ENCODE data around the gene TAPBPL.
A peak's percentile ranks its signal among the peaks of the same experiment; 100 is the strongest.

The TAPBPL gene

GRCh38 chr12:6435961-6436715, 15.7 kb upstream of the TAPBPL start:
- no peak for DNase-seq (ENCODE audit: low read depth in 2 of 2)

- DNase-seq (ENCODE audit: low read depth in 2 of 2) = no peak
Measured at GRCh38 chr12:6437586-6437985, 14.3 kb upstream of the TAPBPL start.

GRCh38 chr12:6438345-6438744, 13.5 kb upstream of the TAPBPL start:
- DNase-seq (ENCODE audit: low read depth in 2 of 2) = no peak

- no peak for DNase-seq (ENCODE audit: low read depth in 2 of 2)
Measured at GRCh38 chr12:6440391-6440790, 11.5 kb upstream of the TAPBPL start.

- DNase-seq (ENCODE audit: low read depth in 2 of 2) = no peak
Measured at GRCh38 chr12:6442836-6443235, 9.0 kb upstream of the TAPBPL start.

- DNase-seq (ENCODE audit: low read depth in 2 of 2) = no peak
Measured at GRCh38 chr12:6443361-6443983, 8.4 kb upstream of the TAPBPL start.

GRCh38 chr12:6444031-6444430, 7.8 kb upstream of the TAPBPL start:
- no peak for DNase-seq (ENCODE audit: low read depth in 2 of 2)

GRCh38 chr12:6444704-6445688, 6.8 kb upstream of the TAPBPL start, which contains the start of gene CD27:
Gene CD27 (plus strand): TSS chr12:6444955. CDS start chr12:6445096, 141 bp downstream.
- no peak for DNase-seq (ENCODE audit: low read depth in 2 of 2)

GRCh38 chr12:6450091-6450868, 1.6 kb upstream of the TAPBPL start:
- DNase-seq (ENCODE audit: low read depth in 2 of 2) = no peak

GRCh38 chr12:6450869-6451347, 934 bp upstream of the TAPBPL start:
- no peak for DNase-seq (ENCODE audit: low read depth in 2 of 2)

- DNase-seq (ENCODE audit: low read depth in 2 of 2) = no peak
Measured at GRCh38 chr12:6452245-6452943, 552 bp downstream of the TAPBPL start.

GRCh38 chr12:6452944-6453630, 1.2 kb downstream of the TAPBPL start:
- no peak for DNase-seq (ENCODE audit: low read depth in 2 of 2)

GRCh38 chr12:6457220-6457945, 5.5 kb downstream of the TAPBPL start:
- DNase-seq (ENCODE audit: low read depth in 2 of 2) = no peak

- DNase-seq (ENCODE audit: low read depth in 2 of 2) = no peak
Measured at GRCh38 chr12:6458281-6459003, 6.6 kb downstream of the TAPBPL start.

- no peak for DNase-seq (ENCODE audit: low read depth in 2 of 2)
Measured at GRCh38 chr12:6459004-6459337, 7.1 kb downstream of the TAPBPL start.

- no peak for DNase-seq (ENCODE audit: low read depth in 2 of 2)
Measured at GRCh38 chr12:6460751-6461371, 9.0 kb downstream of the TAPBPL start.

GRCh38 chr12:6461401-6462233, 9.8 kb downstream of the TAPBPL start:
- DNase-seq (ENCODE audit: low read depth in 2 of 2) = peak; percentile 64 to 72
